ENCODE data around the gene FBLN1.

The FBLN1 gene

GRCh38 chr22:45482169-45482568 lies 20.5 kb upstream of the FBLN1 start (continued):
- no peak for TF ChIP-seq ZNF280C (tag by site-specific recombination; IDR thresholded peaks at IDR 0.05)
- TF ChIP-seq ZNF701 (tag by site-specific recombination; IDR thresholded peaks at IDR 0.05), result no peak
- no peak for TF ChIP-seq SETDB1 (IDR thresholded peaks at IDR 0.05; ENCODE audit: insufficient read length, low read length)
- TF ChIP-seq MYNN (tag by site-specific recombination; IDR thresholded peaks at IDR 0.05; ENCODE audit: borderline replicate concordance), result no peak
- TF ChIP-seq TCF7L2 (IDR thresholded peaks at IDR 0.05; ENCODE audit: borderline replicate concordance, low read depth, low read length), result no peak
- no peak for TF ChIP-seq INSM2 (tag by site-specific recombination; IDR thresholded peaks at IDR 0.05)
- no peak for TF ChIP-seq ZNF600 (tag by site-specific recombination; IDR thresholded peaks at IDR 0.05)

- CTCF ChIA-PET, result interaction anchor here (0.6 kb wide), 1 partner anchor 40 kb away, joined by 3 read pairs; no protein-coding TSS in a partner anchor
- H3K4me1 ChIP-seq (ENCODE audit: control insufficient read depth, insufficient read depth, low read length), result no peaks in the 10 kb centered on the region
- no peak overlapping the region for H3K27ac ChIP-seq (ENCODE audit: extremely low read depth, low read depth, low read length)
- H3K4me3 ChIP-seq (ENCODE audit: low read depth, low read length), result no peak overlapping the region
- no peaks in the 10 kb centered on the region for H3K9me3 ChIP-seq (ENCODE audit: control insufficient read depth, insufficient read depth, low read depth, low read length)
- H3K36me3 ChIP-seq (ENCODE audit: control insufficient read depth in 2 of 2, insufficient read depth in 1 of 2, low read length in 2 of 2), result no peaks in the 10 kb centered on the region
- POLR2A ChIA-PET, result no interaction called here
- peak; percentile 57 for TF ChIP-seq SETDB1 (IDR thresholded peaks at IDR 0.05; ENCODE audit: insufficient read length, low read length)
- no peak for TF ChIP-seq ZNF239 (tag by site-specific recombination; IDR thresholded peaks at IDR 0.05)
Observed at GRCh38 chr22:45483319-45483718, 19.4 kb upstream of the FBLN1 start.

- Histone ChIP-seq H3K9me3 (ENCODE audit: control insufficient read depth, insufficient read depth, low read depth, low read length) (no peaks in the 10 kb centered on the region), H3K4me1 (ENCODE audit: control insufficient read depth, insufficient read depth, low read length) (no peaks in the 10 kb centered on the region), H3K27ac (ENCODE audit: extremely low read depth, low read depth, low read length) (no peak overlapping the region), H3K4me3 (ENCODE audit: low read depth, low read length) (no peak overlapping the region), H3K36me3 (ENCODE audit: control insufficient read depth in 2 of 2, insufficient read depth in 1 of 2, low read length in 2 of 2) (no peaks in the 10 kb centered on the region)
- POLR2A ChIA-PET, result no interaction called here
- no peak for TF ChIP-seq ZNF629 (tag by site-specific recombination; IDR thresholded peaks at IDR 0.05)
- TF ChIP-seq ZBTB7A (tag by site-specific recombination; IDR thresholded peaks at IDR 0.05; ENCODE audit: low read depth), result no peak
- TF ChIP-seq PRDM10 (tag by site-specific recombination; IDR thresholded peaks at IDR 0.05), result no peak
- no peak for TF ChIP-seq ZNF398 (tag by site-specific recombination; IDR thresholded peaks at IDR 0.05)
- no peak for TF ChIP-seq ZNF350 (tag by site-specific recombination; IDR thresholded peaks at IDR 0.05)
- TF ChIP-seq ZNF24 (tag by site-specific recombination; IDR thresholded peaks at IDR 0.05), result no peak
- no peak for TF ChIP-seq RBAK (tag by site-specific recombination; IDR thresholded peaks at IDR 0.05)
- TF ChIP-seq GFI1B (tag by site-specific recombination; IDR thresholded peaks at IDR 0.05), result no peak
- no peak for TF ChIP-seq CTCF (tag by site-specific recombination; IDR thresholded peaks at IDR 0.05)
- CTCF ChIA-PET, result no interaction called here
Observed at GRCh38 chr22:45483918-45484499, 18.7 kb upstream of the FBLN1 start.

All from HEK293 (cell line).